B cell (primary cell): ENCODE results near the gene STC2. TPM values are rescaled to one million over a fixed set of nuclear protein-coding genes. Genes with fewer than 3 reads are reported as not detected.

Experiments used
- ATAC-seq: fragments of 200-7000 bp; cut with Tn5 transposase; one replicate; pipeline ENCODE4 v1.10.0; 2021; ENCODE audit warnings: low read depth, mild to moderate bottlenecking, moderate number of reproducible peaks, moderate library complexity
- CTCF ChIA-PET: fragments of 350-600 bp; sonication (Branson Sonifier 250); formaldehyde crosslinking; loops from one replicate; lab custom pipeline; 2021; ENCODE audit warnings: antibody characterized with exemption, inconsistent platforms; lab: Charles Lee
- POLR2A ChIA-PET: fragments of 350-600 bp; sonication (Branson Sonifier 250); formaldehyde crosslinking; loops from one replicate; lab custom pipeline; 2021; ENCODE audit warnings: antibody characterized with exemption; lab: Charles Lee
- DNase-seq: peaks from one replicate; pipeline ENCODE4 v3.0.0; 2013
- H2AFZ ChIP-seq: 2 replicates; pipeline ENCODE4 v1.6.1; 2012; ENCODE audit warnings: mild to moderate bottlenecking, low read depth, low read length; ENCODE audit not compliant: insufficient read depth, poor library complexity, severe bottlenecking
- H3K27ac ChIP-seq, 2 donors: 1 replicate in 1 of 2; 2 replicates in 1 of 2; pipeline ENCODE4 v1.5.1; 2012 to 2013; ENCODE audit warnings: low read length in 2 of 2, mild to moderate bottlenecking in 2 of 2, moderate library complexity in 1 of 2
- H3K27me3 ChIP-seq, 4 experiments: fragments of 200-600 bp in 1 of 4; sonication (generic) in 1 of 4; replicated peaks in 1 of 4; 1 replicate in 2 of 4; 2 replicates in 2 of 4; pipeline versions ENCODE4 v1.6.1 to v1.7.0; 2013 to 2016; ENCODE audit warnings: low read length in 3 of 4, mild to moderate bottlenecking in 2 of 4, mixed read lengths in 1 of 4, moderate library complexity in 1 of 4; ENCODE audit not compliant: insufficient read depth in 4 of 4, control insufficient read depth in 3 of 4; ENCODE audit errors: control extremely low read depth in 1 of 4
- H3K36me3 ChIP-seq, 2 experiments: replicated peaks in 1 of 2; 1 replicate in 1 of 2; 2 replicates in 1 of 2; pipeline versions ENCODE4 v1.6.1 to v1.7.1; 2013; ENCODE audit warnings: low read length in 1 of 2; ENCODE audit not compliant: insufficient read depth in 2 of 2, control insufficient read depth in 1 of 2; ENCODE audit errors: control extremely low read depth in 1 of 2, extremely low read depth in 1 of 2
- H3K4me1 ChIP-seq, 2 donors: fragments of 200-600 bp in 1 of 2; sonication (generic) in 1 of 2; 1 replicate in 1 of 2; 2 replicates in 1 of 2; pipeline versions ENCODE4 v1.5.1 to v1.6.1; 2013 to 2017; ENCODE audit warnings: low read length in 2 of 2; ENCODE audit not compliant: control insufficient read depth in 2 of 2, insufficient read depth in 2 of 2
- H3K4me2 ChIP-seq: replicated peaks from 2 replicates; pipeline ENCODE3; 2012; ENCODE audit warnings: mild to moderate bottlenecking, low read depth, low read length; ENCODE audit not compliant: poor library complexity, severe bottlenecking
- H3K4me3 ChIP-seq, 5 experiments: fragments of 200-600 bp in 1 of 5; sonication (generic) in 1 of 5; 1 replicate in 3 of 5; 2 replicates in 2 of 5; pipeline versions ENCODE4 v1.5.1 to v1.7.0; 2011 to 2016; ENCODE audit warnings: low read length in 4 of 5, mild to moderate bottlenecking in 4 of 5, low read depth in 2 of 5, control low read depth in 1 of 5, moderate library complexity in 1 of 5; ENCODE audit not compliant: insufficient read depth in 1 of 5; ENCODE audit errors: control extremely low read depth in 1 of 5, extremely low read depth in 1 of 5
- H3K79me2 ChIP-seq: fragments of 200-600 bp; sonication (generic); one replicate; pipeline ENCODE4 v1.6.0; 2016; ENCODE audit warnings: low read length; ENCODE audit not compliant: control insufficient read depth, insufficient read depth
- H3K9ac ChIP-seq: fragments of 200-600 bp; sonication (generic); 2 replicates; pipeline ENCODE4 v1.6.1; 2017; ENCODE audit warnings: mild to moderate bottlenecking, low read length, moderate library complexity
- H3K9me3 ChIP-seq, 3 donors: one replicate each; pipeline versions ENCODE4 v1.6.1 to v1.7.1; 2013; ENCODE audit warnings: low read length in 2 of 3; ENCODE audit not compliant: control insufficient read depth in 2 of 3, insufficient read depth in 1 of 3; ENCODE audit errors: control extremely low read depth in 1 of 3
- H4K20me1 ChIP-seq: 2 replicates; pipeline ENCODE4 v1.6.0; 2012; ENCODE audit warnings: mild to moderate bottlenecking, low read length; ENCODE audit not compliant: insufficient read depth, control insufficient read depth, poor library complexity, severe bottlenecking
- H3K27ac Mint-ChIP-seq: one replicate; pipeline ENCODE4 v1.8.0; 2021; ENCODE audit warnings: mixed read lengths
- H3K27me3 Mint-ChIP-seq: one replicate; pipeline ENCODE4 v1.8.0; 2021; ENCODE audit warnings: mixed read lengths
- H3K4me1 Mint-ChIP-seq: one replicate; pipeline ENCODE4 v1.8.0; 2021; ENCODE audit warnings: mixed read lengths
- H3K4me3 Mint-ChIP-seq: one replicate; pipeline ENCODE4 v1.8.0; 2021; ENCODE audit warnings: mixed read lengths
- H3K9me3 Mint-ChIP-seq: one replicate; pipeline ENCODE4 v1.8.0; 2022; ENCODE audit warnings: mixed read lengths; ENCODE audit not compliant: insufficient read depth
- EZH2 ChIP-seq: IDR thresholded peaks from 2 replicates; pipeline ENCODE4 v1.6.1; 2012; ENCODE audit warnings: borderline replicate concordance, low read depth, mild to moderate bottlenecking, moderate library complexity, low read length; ENCODE audit not compliant: insufficient read depth, poor library complexity, severe bottlenecking
- WGBS: methylation state at CpG from one replicate; pipeline ENCODE4 v1.1.5; 2013; ENCODE audit warnings: missing lambda C conversion rate; ENCODE audit not compliant: insufficient coverage; 5-methylcytosine and 5-hydroxymethylcytosine counted together
- intact Hi-C: fragments of 100-400 bp; cut with micrococcal nuclease; formaldehyde crosslinking; loops from one replicate; pipeline ENCODE4 v1.10.0; 2022
- polyA plus RNA-seq: library from polyadenylated mRNA; depleted of rRNA; stranded (reverse); fragments of >200 nt; gene quantifications from 2 replicates; pipeline ENCODE4 v1.2.3, GENCODE V29; 2012
- total RNA-seq, 2 donors: library from RNA; stranded (reverse); fragments of 120-200 nt in 1 of 2; gene quantifications; 1 replicate in 1 of 2; 2 replicates in 1 of 2; pipeline versions ENCODE4 v1.2.3 to v1.2.4, GENCODE V29; 2013 to 2022
- TF ChIP-seq, protein P1 (sequence below): fragments of 200-600 bp; IDR thresholded peaks from one replicate; pipeline ENCODE4 v1.8.0; 2022; ENCODE audit warnings: antibody characterized with exemption, mild to moderate bottlenecking

Gene STC2
- total and polyA plus RNA-seq, 2 donors (not counting 1 experiment from before 2014, with no cell fraction given), result not detected

DNA sequence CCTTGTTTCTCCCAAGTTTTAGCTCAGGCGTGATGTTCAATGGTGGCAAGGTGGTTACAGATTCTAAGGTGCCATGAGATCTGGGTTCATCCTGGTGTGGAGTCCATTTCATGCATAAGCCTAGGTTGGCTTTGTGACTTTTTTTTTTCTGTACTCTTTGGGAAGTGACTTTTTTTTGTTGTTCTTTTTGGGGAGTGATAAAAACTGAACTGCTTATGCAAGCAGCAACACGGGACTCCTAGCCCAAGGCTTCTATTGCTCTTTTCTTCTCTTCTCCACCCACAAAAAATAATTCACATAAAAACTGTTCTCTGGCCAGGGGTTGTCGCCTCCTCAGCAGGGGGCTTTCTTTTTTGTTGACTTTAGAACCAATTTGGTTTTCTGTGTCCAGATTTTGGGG is 15.4 kb downstream of the STC2 start:
- no peak for ATAC-seq
- Histone ChIP-seq H3K27ac (no peak overlapping the region), H3K4me2 (no peak overlapping the region), H3K79me2 (no peaks in the 10 kb centered on the region), H3K36me3 (no peaks in the 10 kb centered on the region), H3K4me1 (no peaks in the 10 kb centered on the region), H3K4me3 (no peak overlapping the region), H3K9me3 (peaks cover 0 to 11% (median 4%) of the 10 kb centered on the region in 3 donors), H3K27me3 (peaks cover 0 to 10% (median under 1%) of the 10 kb centered on the region in 4 experiments), H2AFZ (no peak overlapping the region), H3K9ac (no peak overlapping the region), H4K20me1 (no peaks in the 10 kb centered on the region)
- Mint-ChIP-seq H3K27ac (no peak overlapping the region), H3K9me3 (peaks cover under 1% of the 10 kb centered on the region), H3K4me3 (no peak overlapping the region), H3K27me3 (peaks cover 69% of the 10 kb centered on the region), H3K4me1 (no peaks in the 10 kb centered on the region)
- no peak for DNase-seq
- CTCF ChIA-PET, result no interaction called here
- 80% methylated on average over 2 of the region's 3 CpGs for WGBS
- TF ChIP-seq EZH2, result no peak
- TF ChIP-seq, protein P1, sequence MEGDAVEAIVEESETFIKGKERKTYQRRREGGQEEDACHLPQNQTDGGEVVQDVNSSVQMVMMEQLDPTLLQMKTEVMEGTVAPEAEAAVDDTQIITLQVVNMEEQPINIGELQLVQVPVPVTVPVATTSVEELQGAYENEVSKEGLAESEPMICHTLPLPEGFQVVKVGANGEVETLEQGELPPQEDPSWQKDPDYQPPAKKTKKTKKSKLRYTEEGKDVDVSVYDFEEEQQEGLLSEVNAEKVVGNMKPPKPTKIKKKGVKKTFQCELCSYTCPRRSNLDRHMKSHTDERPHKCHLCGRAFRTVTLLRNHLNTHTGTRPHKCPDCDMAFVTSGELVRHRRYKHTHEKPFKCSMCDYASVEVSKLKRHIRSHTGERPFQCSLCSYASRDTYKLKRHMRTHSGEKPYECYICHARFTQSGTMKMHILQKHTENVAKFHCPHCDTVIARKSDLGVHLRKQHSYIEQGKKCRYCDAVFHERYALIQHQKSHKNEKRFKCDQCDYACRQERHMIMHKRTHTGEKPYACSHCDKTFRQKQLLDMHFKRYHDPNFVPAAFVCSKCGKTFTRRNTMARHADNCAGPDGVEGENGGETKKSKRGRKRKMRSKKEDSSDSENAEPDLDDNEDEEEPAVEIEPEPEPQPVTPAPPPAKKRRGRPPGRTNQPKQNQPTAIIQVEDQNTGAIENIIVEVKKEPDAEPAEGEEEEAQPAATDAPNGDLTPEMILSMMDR, result no peak
- POLR2A ChIA-PET, result no interaction called here
- intact Hi-C loops, result no loop called here

DNA sequence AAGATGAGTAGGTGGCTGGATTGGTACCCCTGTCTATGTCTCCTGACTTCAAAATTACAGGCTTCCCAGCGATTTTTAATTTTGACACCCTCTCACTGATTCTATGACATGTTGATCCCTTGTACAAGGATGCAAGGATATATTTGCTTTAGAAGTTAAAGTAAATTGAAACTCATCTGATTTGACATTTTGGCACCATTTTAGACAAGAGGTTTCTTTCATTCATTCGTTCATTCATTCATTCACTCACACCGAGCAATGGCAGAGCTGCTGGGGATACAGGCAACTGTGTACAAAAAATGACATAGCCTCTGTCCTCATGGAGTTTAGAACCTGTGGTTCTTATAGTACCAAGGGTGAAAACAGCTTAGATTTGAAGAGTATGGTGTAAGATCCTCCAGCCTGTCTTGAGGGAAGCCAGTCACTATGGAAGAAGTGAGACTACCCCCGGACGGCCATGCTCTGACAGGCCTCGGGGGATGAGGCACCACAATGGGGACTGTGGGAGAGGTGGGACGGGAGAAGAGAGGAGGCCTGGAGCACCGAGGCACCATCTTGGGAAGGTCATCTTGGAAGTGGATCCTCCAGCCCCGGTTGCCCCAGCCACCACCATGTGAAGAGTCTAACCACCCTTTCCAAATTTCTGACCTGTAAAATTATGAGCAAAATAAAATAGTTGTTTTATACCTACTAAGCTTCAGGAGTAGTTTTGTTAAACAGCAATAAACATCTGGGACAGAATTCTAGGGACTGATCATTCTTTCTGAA is 16.2 kb downstream of the STC2 start:
- H2AFZ ChIP-seq, result no peak overlapping the region
- POLR2A ChIA-PET, result no interaction called here
- no peaks in the 10 kb centered on the region for H3K36me3 ChIP-seq
- no peaks in the 10 kb centered on the region for H4K20me1 ChIP-seq
- Mint-ChIP-seq H3K4me3 (no peak overlapping the region), H3K9me3 (peaks cover 3% of the 10 kb centered on the region), H3K4me1 (no peaks in the 10 kb centered on the region), H3K27me3 (peaks cover 69% of the 10 kb centered on the region), H3K27ac (no peak overlapping the region)
- H3K79me2 ChIP-seq, result no peaks in the 10 kb centered on the region
- no peak overlapping the region for H3K27ac ChIP-seq
- no peak overlapping the region for H3K4me2 ChIP-seq
- peaks cover 0 to 18% (median 6%) of the 10 kb centered on the region in 3 donors for H3K9me3 ChIP-seq
- ATAC-seq (no peak), DNase-seq (no peak)
- CTCF ChIA-PET, result no interaction called here
- H3K27me3 ChIP-seq, result peaks cover 0 to 10% (median under 1%) of the 10 kb centered on the region in 4 experiments
- no peaks in the 10 kb centered on the region for H3K4me1 ChIP-seq
- H3K9ac ChIP-seq, result no peak overlapping the region
- H3K4me3 ChIP-seq, result no peak overlapping the region
- TF ChIP-seq, protein P1, result no peak
- TF ChIP-seq EZH2, result no peak
- 77% methylated on average over 5 of the region's 9 CpGs for WGBS
- intact Hi-C loops, result no loop called here
